Suprapubic skin (tissue), 4 donors: Measurements from ENCODE around the gene IL1RL2. TPM values are rescaled to one million over a fixed set of nuclear protein-coding genes. Genes with fewer than 3 reads are reported as not detected.

ENCODE experiments used
- DNase-seq, 2 donors: peaks; one replicate each; pipeline ENCODE4 v3.0.0-alpha.2; 2019; ENCODE audit warnings: low spot score in 2 of 2
- H3K27ac ChIP-seq: fragments of 200-600 bp; sonication (generic); one replicate; pipeline ENCODE4 v1.5.1; 2019
- H3K27me3 ChIP-seq: fragments of 200-600 bp; sonication (generic); one replicate; pipeline ENCODE4 v1.5.1; 2019
- H3K36me3 ChIP-seq: fragments of 200-600 bp; sonication (generic); one replicate; pipeline ENCODE4 v1.5.1; 2019
- H3K4me1 ChIP-seq: fragments of 200-600 bp; sonication (generic); one replicate; pipeline ENCODE4 v1.5.1; 2019
- H3K4me3 ChIP-seq: fragments of 200-600 bp; sonication (generic); one replicate; pipeline ENCODE4 v1.5.1; 2019; ENCODE audit warnings: mild to moderate bottlenecking
- H3K9me3 ChIP-seq: fragments of 200-600 bp; sonication (generic); one replicate; pipeline ENCODE4 v1.5.1; 2019
- EP300 ChIP-seq: sonication (generic); formaldehyde crosslinking; IDR thresholded peaks from one replicate; pipeline ENCODE4 v1.6.1; 2017; ENCODE audit warnings: antibody characterized with exemption
- POLR2A ChIP-seq, 2 donors: fragments of 450-650 bp; IDR thresholded peaks; one replicate each; pipeline ENCODE4 v1.6.1; 2017; ENCODE audit warnings: antibody characterized with exemption in 2 of 2, mild to moderate bottlenecking in 2 of 2, moderate library complexity in 2 of 2
- POLR2AphosphoS5 ChIP-seq, 3 donors: sonication (generic); formaldehyde crosslinking; IDR thresholded peaks; one replicate each; pipeline ENCODE4 v1.6.1; 2017; ENCODE audit warnings: antibody characterized with exemption in 3 of 3
- WGBS: methylation state at CpG from one replicate; pipeline ENCODE4 v1.1.5; 2018; 5-methylcytosine and 5-hydroxymethylcytosine counted together
- total RNA-seq, 4 donors: library from RNA; depleted of rRNA; stranded (reverse); fragments of >200 nt; gene quantifications; one replicate each; pipeline ENCODE4 v1.1.0, GENCODE V29; 2016
- TF ChIP-seq, protein P1 (sequence below), 2 donors: fragments of 200-600 bp in 1 of 2; fragments of 450-650 bp in 1 of 2; sonication (generic) in 1 of 2; IDR thresholded peaks; one replicate each; pipeline ENCODE4 v1.5.1; 2016 to 2019; ENCODE audit warnings: antibody characterized with exemption in 2 of 2, mild to moderate bottlenecking in 1 of 2, moderate library complexity in 1 of 2

IL1RL2 gene
- total RNA-seq, 4 donors from 2014 or later: 7.0 to 15.9 (median 12.0) TPM

GRCh38 chr2:102256276-102256675, 69.5 kb downstream of the IL1RL2 start:
- no peak for DNase-seq
- Histone ChIP-seq H3K27ac (no peak overlapping the region), H3K27me3 (no peaks in the 10 kb centered on the region), H3K4me3 (no peak overlapping the region), H3K4me1 (peaks cover 10% of the 10 kb centered on the region), H3K36me3 (no peaks in the 10 kb centered on the region), H3K9me3 (no peaks in the 10 kb centered on the region)
- no peak for TF ChIP-seq POLR2AphosphoS5 (IDR thresholded peaks at IDR 0.05)
- TF ChIP-seq EP300: no peak
- TF ChIP-seq POLR2A (IDR thresholded peaks at IDR 0.05): no peak
- TF ChIP-seq, protein P1, sequence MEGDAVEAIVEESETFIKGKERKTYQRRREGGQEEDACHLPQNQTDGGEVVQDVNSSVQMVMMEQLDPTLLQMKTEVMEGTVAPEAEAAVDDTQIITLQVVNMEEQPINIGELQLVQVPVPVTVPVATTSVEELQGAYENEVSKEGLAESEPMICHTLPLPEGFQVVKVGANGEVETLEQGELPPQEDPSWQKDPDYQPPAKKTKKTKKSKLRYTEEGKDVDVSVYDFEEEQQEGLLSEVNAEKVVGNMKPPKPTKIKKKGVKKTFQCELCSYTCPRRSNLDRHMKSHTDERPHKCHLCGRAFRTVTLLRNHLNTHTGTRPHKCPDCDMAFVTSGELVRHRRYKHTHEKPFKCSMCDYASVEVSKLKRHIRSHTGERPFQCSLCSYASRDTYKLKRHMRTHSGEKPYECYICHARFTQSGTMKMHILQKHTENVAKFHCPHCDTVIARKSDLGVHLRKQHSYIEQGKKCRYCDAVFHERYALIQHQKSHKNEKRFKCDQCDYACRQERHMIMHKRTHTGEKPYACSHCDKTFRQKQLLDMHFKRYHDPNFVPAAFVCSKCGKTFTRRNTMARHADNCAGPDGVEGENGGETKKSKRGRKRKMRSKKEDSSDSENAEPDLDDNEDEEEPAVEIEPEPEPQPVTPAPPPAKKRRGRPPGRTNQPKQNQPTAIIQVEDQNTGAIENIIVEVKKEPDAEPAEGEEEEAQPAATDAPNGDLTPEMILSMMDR (IDR thresholded peaks at IDR 0.05): no peak

DNA sequence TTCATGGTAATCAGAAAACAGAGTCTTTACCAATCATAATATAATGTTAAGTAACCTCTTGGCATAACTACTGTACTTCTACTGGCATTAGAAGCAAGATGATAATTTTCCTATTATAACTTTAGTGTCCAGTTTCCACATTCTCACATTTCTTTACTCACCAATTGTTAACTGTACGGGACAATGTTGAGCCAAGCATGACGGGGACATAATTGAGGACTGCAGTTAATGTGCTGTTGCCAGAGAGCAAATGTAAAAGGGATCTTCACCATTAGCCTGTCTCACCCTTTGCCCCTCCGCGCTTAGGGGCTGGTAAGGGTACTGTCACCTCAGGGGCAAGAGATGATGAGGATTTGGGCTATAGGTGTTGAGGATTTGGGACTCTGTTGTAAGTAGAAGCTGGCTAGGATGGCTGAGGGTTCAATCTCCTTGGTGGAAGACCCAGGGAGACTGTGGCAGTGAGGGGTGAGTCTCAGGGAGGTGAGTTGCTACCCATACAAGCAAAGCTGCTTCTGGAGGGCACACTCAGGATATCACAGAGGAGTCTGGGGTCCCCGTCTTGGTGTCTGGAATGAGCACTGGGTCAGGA, 70.1 kb downstream of the IL1RL2 start:
- Histone ChIP-seq H3K4me1 (peaks cover 4% of the 10 kb centered on the region), H3K9me3 (no peaks in the 10 kb centered on the region), H3K27me3 (no peaks in the 10 kb centered on the region), H3K4me3 (no peak overlapping the region), H3K27ac (no peak overlapping the region), H3K36me3 (no peaks in the 10 kb centered on the region)
- TF ChIP-seq POLR2AphosphoS5 (IDR thresholded peaks at IDR 0.05) (no peak), EP300 (no peak), POLR2A (IDR thresholded peaks at IDR 0.05) (no peak)
- TF ChIP-seq, protein P1 (IDR thresholded peaks at IDR 0.05): no peak
- no peak for DNase-seq
- WGBS: 84% methylated on average over 5 of the region's 5 CpGs

GRCh38 chr2:102258025-102258385, 71.2 kb downstream of the IL1RL2 start:
- DNase-seq: no peak
- Histone ChIP-seq H3K4me1 (peaks cover 4% of the 10 kb centered on the region), H3K9me3 (no peaks in the 10 kb centered on the region), H3K4me3 (no peak overlapping the region), H3K27me3 (peaks cover 4% of the 10 kb centered on the region), H3K27ac (no peak overlapping the region), H3K36me3 (no peaks in the 10 kb centered on the region)
- TF ChIP-seq POLR2AphosphoS5 (IDR thresholded peaks at IDR 0.05) (no peak), POLR2A (IDR thresholded peaks at IDR 0.05) (no peak), EP300 (no peak)
- TF ChIP-seq, protein P1 (IDR thresholded peaks at IDR 0.05): no peak
- 73% methylated on average over 2 of the region's 2 CpGs for WGBS

DNA sequence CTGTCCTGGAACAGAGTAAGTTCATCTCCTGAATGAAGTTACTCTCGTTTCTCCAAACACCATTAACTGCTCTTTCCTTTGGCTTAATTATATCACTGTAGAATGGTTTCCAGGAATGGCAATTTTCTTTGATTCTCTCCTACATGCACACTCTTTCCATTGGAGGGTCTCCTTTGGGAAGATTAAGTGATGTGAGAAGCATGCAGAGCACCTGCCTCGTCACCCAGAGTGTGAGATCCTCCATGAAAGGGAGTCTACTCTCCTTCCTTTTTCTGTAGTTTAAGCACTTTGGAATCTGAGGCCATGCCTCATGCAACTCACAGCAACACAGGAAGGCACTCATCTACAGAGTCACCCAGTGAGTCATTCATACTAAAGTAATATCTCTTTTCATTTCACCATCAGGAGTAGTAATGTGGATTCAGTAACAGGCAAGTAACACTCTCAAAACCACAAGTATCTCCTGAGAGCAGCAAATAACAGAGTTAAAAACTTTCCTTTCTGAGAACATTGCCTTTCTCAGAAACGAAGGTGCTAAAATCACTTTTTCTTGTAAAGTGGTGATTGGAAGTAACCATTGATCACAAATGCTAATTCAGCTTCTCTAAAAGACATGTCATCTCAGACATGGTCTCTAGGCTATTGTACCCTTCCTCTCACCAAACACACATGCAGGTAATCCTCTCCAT, 71.7 kb downstream of the IL1RL2 start:
- DNase-seq: no peak
- no peaks in the 10 kb centered on the region for H3K9me3 ChIP-seq
- peaks cover 4% of the 10 kb centered on the region for H3K27me3 ChIP-seq
- no peak overlapping the region for H3K4me3 ChIP-seq
- peaks cover 4% of the 10 kb centered on the region for H3K4me1 ChIP-seq
- H3K27ac ChIP-seq: no peak overlapping the region
- 95% methylated on average over 3 of the region's 3 CpGs for WGBS
- TF ChIP-seq POLR2AphosphoS5 (IDR thresholded peaks at IDR 0.05) (no peak), EP300 (no peak), POLR2A (IDR thresholded peaks at IDR 0.05) (no peak)
- TF ChIP-seq, protein P1 (IDR thresholded peaks at IDR 0.05): no peak
- no peaks in the 10 kb centered on the region for H3K36me3 ChIP-seq

GRCh38 chr2:102261467-102262135, 74.8 kb downstream of the IL1RL2 start:
- WGBS: 92% methylated on average over 5 of the region's 5 CpGs
- H3K27ac ChIP-seq: no peak overlapping the region
- TF ChIP-seq POLR2AphosphoS5 (IDR thresholded peaks at IDR 0.05) (no peak), EP300 (no peak), POLR2A (IDR thresholded peaks at IDR 0.05) (no peak)
- TF ChIP-seq, protein P1 (IDR thresholded peaks at IDR 0.05): no peak

More at GRCh38 chr2:102261467-102262135, 74.8 kb downstream of the IL1RL2 start:
- Histone ChIP-seq H3K27me3 (peaks cover 4% of the 10 kb centered on the region), H3K36me3 (no peaks in the 10 kb centered on the region), H3K4me3 (no peak overlapping the region), H3K9me3 (no peaks in the 10 kb centered on the region), H3K4me1 (no peaks in the 10 kb centered on the region)
- DNase-seq: no peak
